Vagina (tissue), 2 donors: ENCODE measurements around the gene GRIN2C. TPM values are rescaled to one million over a fixed set of nuclear protein-coding genes. Genes with fewer than 3 reads are reported as not detected.
A peak's percentile ranks its signal among the peaks of the same experiment; 100 is the strongest.

ENCODE experiments used
- DNase-seq, 2 donors: peaks; one replicate each; pipeline ENCODE4 v3.0.0-alpha.2; 2017; ENCODE audit errors: extremely low spot score in 2 of 2
- H3K27ac ChIP-seq: fragments of 200-600 bp; sonication (generic); one replicate; pipeline ENCODE4 v1.5.1; 2019
- H3K27me3 ChIP-seq: fragments of 200-600 bp; sonication (generic); one replicate; pipeline ENCODE4 v1.5.1; 2019
- H3K36me3 ChIP-seq, 2 donors: fragments of 200-600 bp; sonication (generic); one replicate each; pipeline ENCODE4 v1.5.1; 2017 to 2019
- H3K4me1 ChIP-seq: fragments of 200-600 bp; sonication (generic); one replicate; pipeline ENCODE4 v1.5.1; 2019
- H3K4me3 ChIP-seq, 2 donors: fragments of 200-600 bp; sonication (generic); 1 replicate in 1 of 2; 2 replicates in 1 of 2; pipeline ENCODE4 v1.5.1; 2016 to 2019
- H3K9me3 ChIP-seq: fragments of 200-600 bp; sonication (generic); one replicate; pipeline ENCODE4 v1.5.1; 2019
- POLR2A ChIP-seq, 2 donors: fragments of 450-650 bp; IDR thresholded peaks; one replicate each; pipeline ENCODE4 v1.6.1; 2017; ENCODE audit warnings: antibody characterized with exemption in 2 of 2, mild to moderate bottlenecking in 2 of 2, moderate library complexity in 2 of 2
- POLR2AphosphoS5 ChIP-seq, 2 donors: sonication (generic); formaldehyde crosslinking; IDR thresholded peaks; one replicate each; pipeline ENCODE4 v1.9.0; 2017; ENCODE audit warnings: antibody characterized with exemption in 2 of 2, mild to moderate bottlenecking in 2 of 2, low read depth in 1 of 2; ENCODE audit not compliant: insufficient read depth in 1 of 2
- intact Hi-C: fragments of 100-400 bp; cut with DNase I; formaldehyde crosslinking; loops from one replicate; pipeline ENCODE4 v1.15.1; 2023
- total RNA-seq: library from RNA; depleted of rRNA; stranded (reverse); fragments of >200 nt; gene quantifications from one replicate; pipeline ENCODE4 v1.2.3, GENCODE V29; 2016
- TF ChIP-seq, protein P1 (sequence below), 3 experiments: fragments of 450-650 bp in 2 of 3; fragments of 200-600 bp in 1 of 3; sonication (generic) in 1 of 3; IDR thresholded peaks; one replicate each; pipeline ENCODE4 v1.5.1; 2017 to 2019; ENCODE audit warnings: antibody characterized with exemption in 3 of 3, mild to moderate bottlenecking in 2 of 3, moderate library complexity in 2 of 3

The GRIN2C gene
- total RNA-seq, 1 donor from 2014 or later: not detected

DNA sequence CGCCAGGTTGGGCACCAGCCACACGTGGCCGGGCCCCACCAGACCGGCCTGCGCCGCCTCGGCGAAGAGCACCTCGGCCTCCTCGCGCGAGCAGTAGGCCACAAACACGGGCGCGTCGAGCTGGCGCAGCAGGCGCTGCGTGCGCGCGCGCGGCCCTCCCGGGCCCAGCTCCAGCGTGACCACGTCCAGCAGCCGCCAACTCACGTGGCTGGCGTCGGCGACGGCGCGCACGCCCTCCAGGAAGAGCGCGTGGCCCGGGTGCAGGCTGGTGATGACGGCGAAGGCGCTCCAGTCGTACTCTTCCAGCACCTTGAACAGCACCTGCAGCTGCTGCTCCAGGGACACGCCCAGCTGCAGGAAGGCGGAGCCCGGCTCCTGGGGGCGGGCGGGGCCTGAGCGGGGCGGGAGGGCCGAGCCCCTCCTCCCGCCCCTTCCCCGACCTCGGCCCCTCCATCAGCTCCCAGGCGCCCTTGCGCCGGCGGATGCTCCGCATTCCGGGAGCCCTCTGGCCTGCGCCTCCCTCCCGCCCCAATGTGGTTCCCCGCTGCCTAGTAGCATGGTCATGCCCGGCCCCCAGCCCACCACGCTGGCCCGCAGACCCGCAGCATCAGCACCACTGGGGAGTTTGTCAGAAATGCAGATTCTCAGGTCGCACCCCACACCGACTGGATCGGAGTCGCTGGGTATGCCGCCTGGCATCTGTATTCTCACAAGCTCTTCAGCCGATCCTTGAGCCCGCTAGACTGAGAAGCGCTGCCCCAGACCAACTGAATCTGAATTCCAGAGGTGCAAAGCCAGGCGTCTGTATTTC, 7.2 kb downstream of the GRIN2C start:
- H3K27ac ChIP-seq: no peak overlapping the region
- H3K9me3 ChIP-seq: no peaks in the 10 kb centered on the region
- peaks cover 13% of the 10 kb centered on the region for H3K27me3 ChIP-seq
- H3K36me3 ChIP-seq: no peaks in the 10 kb centered on the region
- intact Hi-C loops: no loop called here
- TF ChIP-seq POLR2A (IDR thresholded peaks at IDR 0.05) (no peak), POLR2AphosphoS5 (IDR thresholded peaks at IDR 0.05; ENCODE audit: insufficient read depth in 1 of 2, low read depth in 1 of 2) (no peak)
- TF ChIP-seq, protein P1, sequence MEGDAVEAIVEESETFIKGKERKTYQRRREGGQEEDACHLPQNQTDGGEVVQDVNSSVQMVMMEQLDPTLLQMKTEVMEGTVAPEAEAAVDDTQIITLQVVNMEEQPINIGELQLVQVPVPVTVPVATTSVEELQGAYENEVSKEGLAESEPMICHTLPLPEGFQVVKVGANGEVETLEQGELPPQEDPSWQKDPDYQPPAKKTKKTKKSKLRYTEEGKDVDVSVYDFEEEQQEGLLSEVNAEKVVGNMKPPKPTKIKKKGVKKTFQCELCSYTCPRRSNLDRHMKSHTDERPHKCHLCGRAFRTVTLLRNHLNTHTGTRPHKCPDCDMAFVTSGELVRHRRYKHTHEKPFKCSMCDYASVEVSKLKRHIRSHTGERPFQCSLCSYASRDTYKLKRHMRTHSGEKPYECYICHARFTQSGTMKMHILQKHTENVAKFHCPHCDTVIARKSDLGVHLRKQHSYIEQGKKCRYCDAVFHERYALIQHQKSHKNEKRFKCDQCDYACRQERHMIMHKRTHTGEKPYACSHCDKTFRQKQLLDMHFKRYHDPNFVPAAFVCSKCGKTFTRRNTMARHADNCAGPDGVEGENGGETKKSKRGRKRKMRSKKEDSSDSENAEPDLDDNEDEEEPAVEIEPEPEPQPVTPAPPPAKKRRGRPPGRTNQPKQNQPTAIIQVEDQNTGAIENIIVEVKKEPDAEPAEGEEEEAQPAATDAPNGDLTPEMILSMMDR (IDR thresholded peaks at IDR 0.05): no peak
- peak overlapping the region in 1 of 2 donors; percentile 3 for H3K4me3 ChIP-seq
- peaks cover 9% of the 10 kb centered on the region for H3K4me1 ChIP-seq
- no peak for DNase-seq

DNA sequence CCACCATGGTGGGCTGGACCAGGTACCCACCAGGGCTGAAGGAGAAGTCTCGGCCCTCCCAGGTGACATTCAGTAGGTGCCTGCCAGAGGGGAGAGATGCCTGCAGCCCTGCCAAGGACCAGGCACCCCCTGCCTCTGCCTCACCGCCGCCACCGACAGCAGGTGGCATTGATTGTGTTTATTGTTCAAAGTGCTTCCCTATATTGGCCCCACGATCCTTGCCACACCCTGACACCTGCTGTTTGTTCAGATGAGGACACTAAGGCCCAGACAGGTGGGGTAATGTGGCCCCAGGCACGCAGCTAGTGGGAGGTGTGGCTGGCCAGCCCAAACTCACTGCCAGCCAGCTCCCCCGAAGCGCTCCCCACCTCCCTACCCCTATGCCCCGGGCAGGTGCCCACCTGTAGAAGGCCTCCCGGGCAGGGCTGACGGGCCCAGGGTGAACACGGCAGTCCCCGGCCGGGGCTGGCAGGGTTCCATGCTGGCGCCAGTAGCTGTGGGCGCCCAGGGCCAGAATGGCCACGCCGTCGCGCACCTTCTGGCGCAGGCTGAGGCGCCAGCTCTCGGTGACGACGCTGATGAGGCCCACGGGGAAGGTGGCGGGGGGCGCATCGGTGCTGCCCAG, 8.0 kb downstream of the GRIN2C start:
- intact Hi-C loops: no loop called here
- TF ChIP-seq POLR2AphosphoS5 (IDR thresholded peaks at IDR 0.05; ENCODE audit: insufficient read depth in 1 of 2, low read depth in 1 of 2) (no peak), POLR2A (IDR thresholded peaks at IDR 0.05) (no peak)
- TF ChIP-seq, protein P1 (IDR thresholded peaks at IDR 0.05): no peak
- no peaks in the 10 kb centered on the region for H3K36me3 ChIP-seq
- peaks cover 9% of the 10 kb centered on the region for H3K4me1 ChIP-seq
- peak overlapping the region in 1 of 2 donors; percentile 3 for H3K4me3 ChIP-seq
- no peak for DNase-seq
- peaks cover 13% of the 10 kb centered on the region for H3K27me3 ChIP-seq
- no peak overlapping the region for H3K27ac ChIP-seq
- H3K9me3 ChIP-seq: no peaks in the 10 kb centered on the region

DNA sequence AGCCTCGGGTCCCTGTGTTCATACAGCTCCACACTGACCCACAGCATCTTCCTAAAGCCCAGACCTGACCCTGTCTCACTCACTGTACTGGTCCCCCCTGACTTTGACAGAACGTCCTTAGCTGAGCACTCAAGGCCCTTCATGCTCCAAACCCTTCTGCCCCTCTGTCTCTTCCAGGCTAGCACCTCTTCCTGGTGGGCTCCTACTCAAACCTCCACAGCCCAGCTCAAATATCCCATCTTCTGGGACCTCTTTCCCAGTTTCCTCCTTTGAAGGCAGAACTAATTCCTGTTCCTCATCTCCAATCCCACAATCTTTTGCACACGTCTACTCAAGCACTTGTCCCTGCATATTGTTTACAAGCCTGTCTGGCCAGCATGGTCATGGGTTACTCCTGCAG, 8.8 kb downstream of the GRIN2C start:
- Histone ChIP-seq H3K27me3 (peaks cover 13% of the 10 kb centered on the region), H3K9me3 (no peaks in the 10 kb centered on the region), H3K4me1 (peaks cover 9% of the 10 kb centered on the region), H3K36me3 (no peaks in the 10 kb centered on the region), H3K4me3 (no peak overlapping the region), H3K27ac (no peak overlapping the region)
- DNase-seq: no peak
- TF ChIP-seq, protein P1 (IDR thresholded peaks at IDR 0.05): no peak
- TF ChIP-seq POLR2A (IDR thresholded peaks at IDR 0.05) (no peak), POLR2AphosphoS5 (IDR thresholded peaks at IDR 0.05; ENCODE audit: insufficient read depth in 1 of 2, low read depth in 1 of 2) (no peak)
- intact Hi-C loops: no loop called here

DNA sequence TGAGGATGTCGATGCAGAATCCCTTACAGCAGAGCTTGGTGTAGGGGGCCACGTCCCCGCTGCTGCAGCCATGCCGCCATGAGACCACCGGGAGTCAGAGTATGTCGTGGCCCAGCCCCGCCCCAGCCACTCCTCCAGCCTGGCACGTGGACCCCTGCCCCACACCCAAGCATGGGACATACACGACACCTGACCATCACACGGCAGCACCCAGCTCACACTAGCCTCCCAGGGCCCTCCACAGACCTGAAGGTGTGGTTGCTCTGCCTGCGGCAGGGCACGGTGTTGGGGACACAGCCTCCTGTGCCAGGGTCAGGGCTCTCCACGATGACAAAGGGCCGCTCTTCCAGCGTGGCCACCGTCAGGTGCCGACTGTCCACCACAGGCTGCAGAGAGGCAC, 9.4 kb downstream of the GRIN2C start:
- TF ChIP-seq POLR2AphosphoS5 (IDR thresholded peaks at IDR 0.05; ENCODE audit: insufficient read depth in 1 of 2, low read depth in 1 of 2) (no peak), POLR2A (IDR thresholded peaks at IDR 0.05) (no peak)
- TF ChIP-seq, protein P1 (IDR thresholded peaks at IDR 0.05): no peak
- Histone ChIP-seq H3K4me3 (no peak overlapping the region), H3K27me3 (peaks cover 13% of the 10 kb centered on the region), H3K36me3 (no peaks in the 10 kb centered on the region), H3K4me1 (peaks cover 9% of the 10 kb centered on the region), H3K27ac (no peak overlapping the region), H3K9me3 (no peaks in the 10 kb centered on the region)
- intact Hi-C loops: no loop called here
- DNase-seq: no peak
